Tibial artery (tissue), 4 donors: ENCODE measurements around the gene CLK3.
"Not testable (repeated sequence)": the region's sequence is repeated elsewhere in the genome, so short reads cannot be mapped to it uniquely, and the experiment has no call there.

Source experiments
- DNase-seq, 2 donors: peaks; one replicate each; pipeline ENCODE4 v3.0.0-alpha.2; 2019
- H3K27ac ChIP-seq, 2 donors: fragments of 200-600 bp; sonication (generic) in 1 of 2; 1 replicate in 1 of 2; 2 replicates in 1 of 2; pipeline ENCODE4 v1.5.1; 2018 to 2019; ENCODE audit warnings: mild to moderate bottlenecking in 1 of 2
- H3K27me3 ChIP-seq, 2 donors: fragments of 200-600 bp; sonication (generic) in 1 of 2; one replicate each; pipeline versions ENCODE4 v1.5.1 to v1.6.0; 2016 to 2019
- H3K36me3 ChIP-seq, 3 donors: fragments of 200-600 bp; sonication (generic) in 2 of 3; one replicate each; pipeline ENCODE4 v1.5.1; 2016 to 2019; ENCODE audit warnings: mild to moderate bottlenecking in 2 of 3
- H3K4me1 ChIP-seq, 4 donors: fragments of 200-600 bp; sonication (generic) in 2 of 4; 1 replicate in 3 of 4; 2 replicates in 1 of 4; pipeline ENCODE4 v1.5.1; 2016 to 2019
- H3K4me3 ChIP-seq, 2 donors: fragments of 200-600 bp; sonication (generic) in 1 of 2; 1 replicate in 1 of 2; 2 replicates in 1 of 2; pipeline ENCODE4 v1.5.1; 2018 to 2019; ENCODE audit warnings: mild to moderate bottlenecking in 2 of 2
- H3K9me3 ChIP-seq, 3 donors: fragments of 200-600 bp; sonication (generic) in 1 of 3; one replicate each; pipeline ENCODE4 v1.5.1; 2016 to 2019
- CTCF ChIP-seq, 2 experiments: fragments of 200-600 bp in 1 of 2; fragments of 450-650 bp in 1 of 2; IDR thresholded peaks; one replicate each; pipeline ENCODE4 v1.5.1; 2017 to 2019; ENCODE audit warnings: antibody characterized with exemption in 2 of 2, mild to moderate bottlenecking in 1 of 2, moderate library complexity in 1 of 2
- intact Hi-C: fragments of 100-400 bp; cut with DNase I; formaldehyde crosslinking; loops from one replicate; pipeline ENCODE4 v1.15.0; 2023; ENCODE audit warnings: low total_unique reads

Gene CLK3

GRCh38 chr15:74595271-74595670 lies 20.4 kb upstream of the CLK3 start:
- peaks cover 0 to 19% (median 8%) of the 10 kb centered on the region in 4 donors for H3K4me1 ChIP-seq
- H3K27me3 ChIP-seq, result no peaks in the 10 kb centered on the region
- intact Hi-C loops, result no loop called here
- no peak overlapping the region for H3K4me3 ChIP-seq
- no peak overlapping the region for H3K27ac ChIP-seq
- no peak for TF ChIP-seq CTCF (IDR thresholded peaks at IDR 0.05)
- H3K36me3 ChIP-seq, result peaks cover 17 to 56% (median 38%) of the 10 kb centered on the region in 3 donors
- no peak for DNase-seq
- H3K9me3 ChIP-seq, result no peaks in the 10 kb centered on the region

GRCh38 chr15:74596736-74597135 lies 18.9 kb upstream of the CLK3 start:
- H3K27me3 ChIP-seq, H3K27ac ChIP-seq, H3K4me3 ChIP-seq, intact Hi-C loops, DNase-seq, H3K9me3 ChIP-seq: not testable (repeated sequence)
- Histone ChIP-seq H3K4me1 (peaks cover 0 to 19% (median 8%) of the 10 kb centered on the region in 4 donors), H3K36me3 (peaks cover 14 to 42% (median 26%) of the 10 kb centered on the region in 3 donors)

- Histone ChIP-seq H3K36me3 (peaks cover 9 to 37% (median 21%) of the 10 kb centered on the region in 3 donors), H3K4me1 (peaks cover 0 to 19% (median 8%) of the 10 kb centered on the region in 4 donors)
- intact Hi-C loops, H3K27me3 ChIP-seq, H3K9me3 ChIP-seq, H3K27ac ChIP-seq, DNase-seq, H3K4me3 ChIP-seq: not testable (repeated sequence)
Measured at GRCh38 chr15:74597146-74597705, 18.4 kb upstream of the CLK3 start.

GRCh38 chr15:74598126-74598842 lies 17.4 kb upstream of the CLK3 start:
- no peak for TF ChIP-seq CTCF (IDR thresholded peaks at IDR 0.05)

GRCh38 chr15:74599156-74599555 lies 16.5 kb upstream of the CLK3 start:
- no peak for TF ChIP-seq CTCF (IDR thresholded peaks at IDR 0.05)
- DNase-seq, result no peak
- H3K27me3 ChIP-seq, result no peaks in the 10 kb centered on the region
- H3K4me3 ChIP-seq, result peak overlapping the region; percentile 61 to 70
- peaks cover 0 to 19% (median 8%) of the 10 kb centered on the region in 4 donors for H3K4me1 ChIP-seq
- intact Hi-C loops, result no loop called here
- peaks cover 0 to 18% (median 4%) of the 10 kb centered on the region in 3 donors for H3K36me3 ChIP-seq
- peak overlapping the region in 1 of 2 donors; percentile 93 for H3K27ac ChIP-seq
- no peaks in the 10 kb centered on the region for H3K9me3 ChIP-seq

More at GRCh38 chr15:74598126-74598842, 17.4 kb upstream of the CLK3 start:
- H3K36me3 ChIP-seq, result peaks cover 0 to 26% (median 11%) of the 10 kb centered on the region in 3 donors
- peak overlapping the region; percentile 61 to 70 for H3K4me3 ChIP-seq
- DNase-seq, result peak; percentile 93 to 96
- peaks cover 0 to 19% (median 8%) of the 10 kb centered on the region in 4 donors for H3K4me1 ChIP-seq
- peak overlapping the region; percentile 74 to 93 for H3K27ac ChIP-seq
- no peaks in the 10 kb centered on the region for H3K27me3 ChIP-seq
- no peaks in the 10 kb centered on the region for H3K9me3 ChIP-seq
- intact Hi-C loops, result no loop called here

GRCh38 chr15:74603026-74603788 lies 12.4 kb upstream of the CLK3 start:
- Histone ChIP-seq H3K9me3 (no peaks in the 10 kb centered on the region), H3K4me1 (peaks cover 0 to 13% (median 6%) of the 10 kb centered on the region in 4 donors), H3K27me3 (no peaks in the 10 kb centered on the region), H3K36me3 (no peaks in the 10 kb centered on the region), H3K27ac (no peak overlapping the region), H3K4me3 (no peak overlapping the region)
- DNase-seq, result no peak
- no peak for TF ChIP-seq CTCF (IDR thresholded peaks at IDR 0.05)
- intact Hi-C loops, result no loop called here
